ENCODE results near the gene C19orf18.
A peak's percentile ranks its signal among the peaks of the same experiment; 100 is the strongest.

The C19orf18 gene

DNA sequence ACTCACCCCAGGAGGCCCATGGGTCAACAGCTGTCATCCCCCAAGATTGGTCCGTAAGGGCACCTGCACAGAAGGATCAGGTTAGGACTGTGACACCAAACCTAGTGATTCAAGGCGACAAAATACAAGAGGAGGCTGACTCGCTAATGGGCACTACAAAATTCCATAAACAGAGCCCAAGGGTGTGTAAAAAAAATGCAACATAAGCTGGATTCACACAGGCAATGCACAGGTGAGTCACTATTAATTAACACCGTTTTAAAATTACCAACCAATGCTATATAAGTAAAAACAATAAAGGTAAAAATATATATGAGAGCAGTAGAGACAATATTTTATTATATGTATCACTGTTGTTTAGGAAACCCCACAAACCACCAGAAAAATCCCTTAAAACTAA lies 26.3 kb upstream of the C19orf18 start:
- Mint-ChIP-seq H3K27me3 (ENCODE audit: low read depth) (no peaks in the 10 kb centered on the region), H3K36me3 (ENCODE audit: low read depth) (peaks cover 84% of the 10 kb centered on the region), H3K4me3 (peak overlapping the region; percentile 80), H3K9me3 (peaks cover 69% of the 10 kb centered on the region), H3K4me1 (ENCODE audit: low read depth) (peaks cover 14% of the 10 kb centered on the region), H3K27ac (peak overlapping the region; percentile 78)
- DNase-seq (ENCODE audit: low spot score): no peak

DNA sequence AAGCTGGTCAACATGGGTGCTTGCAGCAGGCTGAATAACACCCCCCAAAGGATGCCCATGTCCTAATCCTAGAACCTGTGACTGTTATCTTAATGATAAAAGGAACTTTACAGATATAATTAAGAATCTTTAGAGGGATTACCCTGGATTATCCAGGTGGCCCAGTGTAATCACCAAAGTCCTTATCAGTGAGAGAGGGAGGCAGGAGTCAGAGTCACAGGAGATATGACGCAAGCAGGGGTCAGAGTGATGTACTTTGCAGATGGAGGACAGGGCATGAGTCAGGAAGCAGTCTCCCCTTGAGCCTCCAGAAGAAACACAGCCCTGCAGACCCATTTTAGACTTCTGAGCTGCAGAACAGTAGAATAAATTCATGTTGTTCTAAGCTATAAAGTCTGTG lies 18.5 kb upstream of the C19orf18 start:
- H3K27me3 Mint-ChIP-seq (ENCODE audit: low read depth): no peaks in the 10 kb centered on the region
- H3K4me3 Mint-ChIP-seq: no peak overlapping the region
- H3K27ac Mint-ChIP-seq: no peak overlapping the region
- no peak for DNase-seq (ENCODE audit: low spot score)
- no peaks in the 10 kb centered on the region for H3K4me1 Mint-ChIP-seq (ENCODE audit: low read depth)
- peaks cover 75% of the 10 kb centered on the region for H3K9me3 Mint-ChIP-seq
- H3K36me3 Mint-ChIP-seq (ENCODE audit: low read depth): peaks cover 58% of the 10 kb centered on the region

DNA sequence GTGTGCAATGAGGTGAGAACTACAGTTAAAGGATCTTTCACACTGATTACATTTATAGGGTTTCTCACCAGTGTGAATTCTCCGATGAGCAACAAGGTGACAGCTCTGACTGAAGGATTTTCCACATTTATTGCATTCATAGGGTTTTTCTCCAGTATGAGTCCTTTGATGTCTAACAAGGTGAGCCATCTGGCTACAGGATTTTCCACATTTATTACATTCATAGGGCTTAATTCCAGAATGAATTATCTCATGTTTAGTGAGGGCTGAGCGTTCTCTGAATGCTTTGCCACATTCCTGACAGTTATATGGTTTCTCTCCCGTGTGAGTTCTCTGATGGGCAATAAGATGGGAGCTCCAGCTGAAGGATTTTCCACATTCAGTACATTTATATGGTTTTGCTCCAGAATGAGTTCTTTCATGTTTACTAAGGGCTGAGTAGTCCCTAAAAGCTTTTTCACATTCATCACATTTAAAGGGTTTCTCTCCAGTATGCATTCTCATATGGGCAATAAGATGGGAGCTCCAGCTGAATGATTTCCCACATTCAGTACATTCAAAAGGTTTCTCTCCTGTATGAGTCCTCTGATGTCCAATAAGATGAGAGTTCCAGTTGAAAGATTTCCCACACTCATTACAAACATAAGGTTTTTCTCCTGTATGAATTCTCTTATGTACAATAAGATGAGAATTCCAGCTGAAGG lies 4.4 kb upstream of the C19orf18 start:
- Mint-ChIP-seq H3K27ac (no peak overlapping the region), H3K9me3 (peaks cover 87% of the 10 kb centered on the region)
- DNase-seq (ENCODE audit: low spot score): no peak

DNA sequence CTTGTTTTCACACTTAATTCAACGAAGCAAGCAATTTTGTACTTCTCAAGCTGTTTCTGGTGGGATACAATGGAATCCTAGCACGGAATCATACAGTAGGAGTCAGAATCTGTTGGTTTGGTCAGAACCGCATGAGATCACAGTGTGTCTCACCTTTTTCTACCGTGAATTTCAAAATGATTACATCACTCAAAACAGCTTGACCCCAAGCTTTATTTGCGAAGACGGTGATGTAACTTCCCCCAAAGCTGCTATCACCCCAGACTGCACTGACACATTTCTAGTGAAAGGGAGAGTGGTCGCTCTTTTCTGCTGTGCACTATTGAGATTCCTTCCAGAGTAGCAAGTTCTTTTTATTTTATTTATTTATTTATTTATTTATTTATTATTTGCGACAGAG lies 9.6 kb downstream of the C19orf18 start:
- Mint-ChIP-seq H3K9me3 (peaks cover 49% of the 10 kb centered on the region), H3K4me1 (ENCODE audit: low read depth) (no peaks in the 10 kb centered on the region), H3K4me3 (no peak overlapping the region), H3K36me3 (ENCODE audit: low read depth) (peaks cover 1% of the 10 kb centered on the region), H3K27ac (no peak overlapping the region), H3K27me3 (ENCODE audit: low read depth) (no peaks in the 10 kb centered on the region)
- DNase-seq (ENCODE audit: low spot score): no peak

More for the DNA sequence above, 4.4 kb upstream of the C19orf18 start:
- Mint-ChIP-seq H3K4me3 (no peak overlapping the region), H3K4me1 (ENCODE audit: low read depth) (no peaks in the 10 kb centered on the region), H3K27me3 (ENCODE audit: low read depth) (no peaks in the 10 kb centered on the region), H3K36me3 (ENCODE audit: low read depth) (peaks cover 45% of the 10 kb centered on the region)

DNA sequence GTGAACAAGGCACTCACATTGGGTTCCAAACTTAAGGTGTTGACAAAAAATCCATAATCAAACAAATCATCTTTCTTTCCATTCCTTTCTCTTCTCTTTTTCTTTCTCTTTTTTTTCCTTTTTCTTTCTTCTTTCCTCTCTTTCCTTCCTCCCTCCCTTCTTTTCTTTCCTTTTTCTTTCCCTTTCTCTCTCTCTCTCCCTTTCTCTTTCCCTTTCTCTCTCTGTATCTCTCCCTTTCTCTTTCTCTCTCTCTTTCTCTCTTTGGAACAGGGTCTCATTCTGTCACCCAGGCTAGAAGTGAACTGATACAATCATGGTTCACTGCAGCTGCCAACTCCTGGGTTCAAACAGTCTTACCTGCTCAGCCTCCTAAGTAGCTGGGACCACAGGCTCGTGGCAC lies 12.5 kb downstream of the C19orf18 start:
- peaks cover 1% of the 10 kb centered on the region for H3K36me3 Mint-ChIP-seq (ENCODE audit: low read depth)
- no peak overlapping the region for H3K27ac Mint-ChIP-seq
- H3K9me3 Mint-ChIP-seq: peaks cover 49% of the 10 kb centered on the region
- H3K27me3 Mint-ChIP-seq (ENCODE audit: low read depth): no peaks in the 10 kb centered on the region
- H3K4me1 Mint-ChIP-seq (ENCODE audit: low read depth): no peaks in the 10 kb centered on the region
- DNase-seq (ENCODE audit: low spot score): no peak
- H3K4me3 Mint-ChIP-seq: no peak overlapping the region

DNA sequence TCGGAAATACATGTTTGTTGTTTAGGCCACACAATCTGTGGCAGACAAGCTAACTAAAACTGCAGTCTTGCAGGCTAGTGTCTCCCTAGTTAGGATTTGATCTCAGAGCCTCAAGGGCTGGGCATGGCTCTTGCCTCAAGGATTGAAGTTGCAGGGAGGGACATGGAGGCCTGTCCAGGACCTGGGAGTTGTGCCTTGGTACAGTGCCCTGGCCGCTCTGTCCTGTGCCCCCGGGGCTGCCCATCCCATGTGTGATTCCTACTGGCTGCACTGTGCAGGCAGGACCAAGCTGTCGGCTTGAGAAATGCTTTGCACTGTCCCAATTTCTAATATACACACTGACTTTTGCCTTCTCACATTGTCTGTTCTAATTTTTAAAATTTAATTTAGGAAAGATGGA lies 19.3 kb downstream of the C19orf18 start:
- no peak for DNase-seq (ENCODE audit: low spot score)
- H3K27me3 Mint-ChIP-seq (ENCODE audit: low read depth): no peaks in the 10 kb centered on the region
- no peak overlapping the region for H3K27ac Mint-ChIP-seq
- no peaks in the 10 kb centered on the region for H3K4me1 Mint-ChIP-seq (ENCODE audit: low read depth)
- peaks cover 52% of the 10 kb centered on the region for H3K9me3 Mint-ChIP-seq
- peaks cover 2% of the 10 kb centered on the region for H3K36me3 Mint-ChIP-seq (ENCODE audit: low read depth)
- H3K4me3 Mint-ChIP-seq: no peak overlapping the region

DNA sequence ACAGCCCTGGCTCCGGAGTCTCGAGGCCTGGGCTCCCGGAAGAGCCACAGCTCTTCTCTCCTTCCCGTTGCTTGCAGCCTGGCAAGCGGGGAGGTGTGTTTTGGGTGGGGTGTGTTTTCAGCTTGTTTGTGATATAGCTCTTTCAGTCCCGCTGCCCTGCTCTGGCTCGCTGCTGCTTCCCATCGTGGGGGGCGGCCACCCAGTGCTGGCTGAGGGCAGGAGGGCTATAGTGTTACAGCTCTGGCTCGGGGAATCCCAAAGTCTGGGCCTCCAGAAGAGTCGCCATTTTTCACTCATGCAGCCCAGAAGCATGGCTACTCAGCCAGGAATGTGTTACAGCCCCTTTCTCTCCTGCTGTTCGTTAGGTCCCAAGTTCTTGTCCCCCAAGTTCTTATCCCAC lies 24.6 kb downstream of the C19orf18 start:
- no peak overlapping the region for H3K27ac Mint-ChIP-seq
- no peak for DNase-seq (ENCODE audit: low spot score)
- H3K36me3 Mint-ChIP-seq (ENCODE audit: low read depth): peaks cover 19% of the 10 kb centered on the region
- H3K9me3 Mint-ChIP-seq: peaks cover 47% of the 10 kb centered on the region
- H3K27me3 Mint-ChIP-seq (ENCODE audit: low read depth): no peaks in the 10 kb centered on the region
- H3K4me1 Mint-ChIP-seq (ENCODE audit: low read depth): peaks cover 9% of the 10 kb centered on the region
- H3K4me3 Mint-ChIP-seq: no peak overlapping the region

DNA sequence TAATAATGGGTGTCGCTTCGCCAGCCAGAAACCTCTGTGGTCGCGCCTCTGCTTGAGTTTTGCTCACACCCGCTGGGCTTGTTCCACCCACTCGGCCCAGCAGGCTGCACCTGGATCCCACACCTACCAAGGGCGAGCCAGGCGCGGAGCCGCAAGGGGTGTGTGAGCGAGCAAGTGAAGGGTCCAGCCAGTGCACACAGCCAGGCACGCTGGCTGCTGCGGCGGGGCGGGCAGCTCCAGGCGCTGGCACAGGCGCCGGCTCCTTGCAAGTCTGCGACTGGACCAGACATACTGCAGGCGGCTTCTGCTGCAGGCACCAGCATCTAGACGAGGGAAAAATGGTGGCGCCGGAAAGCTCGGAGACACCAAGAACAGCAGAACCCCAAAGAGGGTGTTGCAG lies 25.0 kb downstream of the C19orf18 start:
- Mint-ChIP-seq H3K36me3 (ENCODE audit: low read depth) (peaks cover 21% of the 10 kb centered on the region), H3K27ac (no peak overlapping the region), H3K27me3 (ENCODE audit: low read depth) (no peaks in the 10 kb centered on the region), H3K9me3 (peaks cover 47% of the 10 kb centered on the region), H3K4me1 (ENCODE audit: low read depth) (peaks cover 9% of the 10 kb centered on the region), H3K4me3 (no peak overlapping the region)
- DNase-seq (ENCODE audit: low spot score): no peak

DNA sequence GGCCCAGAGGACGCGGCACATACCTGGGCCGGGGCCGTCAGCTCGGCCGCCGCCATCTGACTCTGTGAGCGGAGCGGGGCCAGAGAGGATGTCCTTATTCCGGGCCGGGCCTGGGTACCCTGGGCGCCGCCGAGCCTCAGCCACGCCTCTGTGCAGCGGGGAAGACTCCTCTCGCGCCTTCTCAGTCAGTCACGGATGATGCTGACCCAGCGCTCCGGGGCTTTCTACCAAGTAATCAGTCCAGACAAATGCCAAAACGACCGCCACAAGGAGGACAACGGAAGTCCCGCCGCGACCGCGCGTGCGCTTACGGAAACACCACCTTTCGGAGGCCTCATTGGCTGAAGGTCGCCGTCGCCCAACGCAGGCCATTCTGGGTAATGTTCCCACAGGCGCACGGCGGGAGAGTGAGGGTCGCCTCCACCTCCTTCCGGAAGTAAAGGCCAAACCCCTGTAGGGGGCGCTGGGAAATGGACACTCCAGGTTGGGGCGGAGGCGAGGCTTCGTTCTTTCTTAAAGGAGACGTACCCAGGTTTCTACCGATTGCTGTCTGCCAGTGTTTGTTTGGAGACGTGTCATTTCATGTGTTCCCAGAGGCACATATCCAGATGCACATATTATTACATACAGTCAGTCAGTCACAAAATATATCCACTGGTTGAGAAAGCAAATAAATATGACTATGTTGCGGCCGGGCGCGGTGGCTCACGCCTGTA lies 26.8 kb downstream of the C19orf18 start, which contains the start of gene ZNF256:
ZNF256 (minus strand) TSS at position 288 of the 716 bp plus-strand sequence; CDS start at position 56, 232 bp downstream.
- peaks cover 51% of the 10 kb centered on the region for H3K9me3 Mint-ChIP-seq
- H3K27me3 Mint-ChIP-seq (ENCODE audit: low read depth): no peaks in the 10 kb centered on the region
- peak within 1 kb of the TSS; percentile 92 for H3K27ac Mint-ChIP-seq
- DNase-seq (ENCODE audit: low spot score): peak; percentile 85
- peaks cover 37% of the 10 kb centered on the region for H3K36me3 Mint-ChIP-seq (ENCODE audit: low read depth)
- H3K4me1 Mint-ChIP-seq (ENCODE audit: low read depth): peaks cover 9% of the 10 kb centered on the region
- H3K4me3 Mint-ChIP-seq: peak within 1 kb of the TSS; percentile 94

DNA sequence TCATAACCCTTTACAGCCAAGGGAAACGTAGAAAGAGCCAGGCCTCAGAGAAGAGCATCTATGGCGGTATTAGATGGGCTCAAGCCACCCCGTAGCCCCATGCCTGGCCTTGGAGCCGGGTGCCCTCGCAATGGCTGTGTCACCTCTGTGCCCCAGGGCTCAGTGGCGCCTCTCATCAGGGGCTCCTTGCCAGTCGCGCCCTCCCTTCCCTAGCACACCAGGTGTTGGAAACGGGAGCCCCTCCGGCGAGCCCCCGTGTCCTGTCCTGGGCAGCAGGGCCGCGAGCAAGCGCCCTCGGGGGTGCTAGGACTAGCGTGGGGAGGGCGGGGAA lies 27.3 kb downstream of the C19orf18 start:
- Mint-ChIP-seq H3K27me3 (ENCODE audit: low read depth) (no peaks in the 10 kb centered on the region), H3K9me3 (peaks cover 57% of the 10 kb centered on the region), H3K36me3 (ENCODE audit: low read depth) (peaks cover 43% of the 10 kb centered on the region), H3K4me1 (ENCODE audit: low read depth) (peaks cover 9% of the 10 kb centered on the region), H3K4me3 (peak overlapping the region; percentile 94), H3K27ac (peak overlapping the region; percentile 92)
- DNase-seq (ENCODE audit: low spot score): no peak

DNA sequence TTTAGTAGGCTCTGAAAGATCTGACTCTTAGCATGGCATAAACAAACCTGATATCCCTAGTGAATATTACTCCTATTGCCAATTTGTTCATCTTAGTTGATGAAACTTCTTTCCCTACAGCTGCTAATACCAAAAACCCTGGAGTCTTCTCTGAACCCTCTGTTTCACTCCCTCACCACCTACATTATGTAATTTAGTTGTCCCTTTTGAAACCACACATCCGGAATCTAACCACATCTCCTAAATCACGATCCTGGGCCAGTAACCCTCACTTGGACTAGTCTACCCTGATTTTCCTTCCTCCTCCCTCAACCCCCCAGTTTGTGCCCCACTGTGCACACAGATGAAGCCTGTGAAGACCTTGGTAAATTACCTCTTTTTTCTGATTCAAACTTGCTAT lies 28.0 kb downstream of the C19orf18 start:
- no peak for DNase-seq (ENCODE audit: low spot score)
- Mint-ChIP-seq H3K27ac (no peak overlapping the region), H3K36me3 (ENCODE audit: low read depth) (peaks cover 50% of the 10 kb centered on the region), H3K27me3 (ENCODE audit: low read depth) (no peaks in the 10 kb centered on the region), H3K4me1 (ENCODE audit: low read depth) (peaks cover 9% of the 10 kb centered on the region), H3K4me3 (peak overlapping the region; percentile 94), H3K9me3 (peaks cover 58% of the 10 kb centered on the region)

DNA sequence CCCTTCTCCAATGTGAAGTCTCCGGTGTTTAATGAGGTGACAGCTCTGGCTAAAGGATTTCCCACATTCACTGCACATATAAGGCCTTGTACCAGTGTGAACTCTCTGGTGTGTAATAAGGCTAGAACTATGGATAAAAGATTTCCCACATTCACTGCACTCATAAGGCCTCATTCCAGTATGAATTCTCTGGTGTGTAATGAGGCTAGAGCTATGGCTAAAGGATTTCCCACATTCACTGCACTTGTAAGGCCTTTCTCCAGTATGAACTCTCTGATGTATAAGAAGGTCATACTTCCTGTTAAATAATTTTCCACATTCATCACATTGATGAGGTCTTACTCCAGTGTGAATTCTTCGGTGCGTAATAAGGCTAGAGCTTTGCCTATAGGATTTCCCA lies 32.7 kb downstream of the C19orf18 start:
- no peak for DNase-seq (ENCODE audit: low spot score)
- peaks cover 75% of the 10 kb centered on the region for H3K9me3 Mint-ChIP-seq

DNA sequence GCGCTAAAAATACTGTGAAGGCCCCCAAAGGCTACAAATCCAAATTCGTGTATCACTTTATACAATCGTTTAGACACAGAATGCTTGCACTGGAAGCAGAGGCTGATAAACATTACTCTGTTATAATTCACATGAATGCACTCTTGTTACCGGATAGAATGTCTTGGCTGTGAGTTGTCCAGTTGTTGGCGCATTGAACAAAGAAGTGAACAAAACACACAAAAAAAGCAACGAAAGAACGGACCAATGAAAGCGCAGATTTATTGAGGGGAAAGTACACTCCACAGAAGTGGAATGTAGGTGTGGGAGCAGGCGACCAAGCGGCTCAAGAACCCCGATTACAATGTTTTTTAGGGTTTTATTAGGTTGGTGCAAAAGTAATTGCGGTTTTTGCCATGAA lies 38.6 kb downstream of the C19orf18 start:
- Mint-ChIP-seq H3K27me3 (ENCODE audit: low read depth) (no peaks in the 10 kb centered on the region), H3K4me3 (no peak overlapping the region), H3K4me1 (ENCODE audit: low read depth) (no peaks in the 10 kb centered on the region), H3K27ac (no peak overlapping the region), H3K36me3 (ENCODE audit: low read depth) (peaks cover 37% of the 10 kb centered on the region), H3K9me3 (peaks cover 59% of the 10 kb centered on the region)
- no peak for DNase-seq (ENCODE audit: low spot score)

More for the DNA sequence above, 32.7 kb downstream of the C19orf18 start:
- Mint-ChIP-seq H3K4me3 (no peak overlapping the region), H3K36me3 (ENCODE audit: low read depth) (peaks cover 64% of the 10 kb centered on the region), H3K27me3 (ENCODE audit: low read depth) (no peaks in the 10 kb centered on the region), H3K4me1 (ENCODE audit: low read depth) (peaks cover 7% of the 10 kb centered on the region), H3K27ac (no peak overlapping the region)

DNA sequence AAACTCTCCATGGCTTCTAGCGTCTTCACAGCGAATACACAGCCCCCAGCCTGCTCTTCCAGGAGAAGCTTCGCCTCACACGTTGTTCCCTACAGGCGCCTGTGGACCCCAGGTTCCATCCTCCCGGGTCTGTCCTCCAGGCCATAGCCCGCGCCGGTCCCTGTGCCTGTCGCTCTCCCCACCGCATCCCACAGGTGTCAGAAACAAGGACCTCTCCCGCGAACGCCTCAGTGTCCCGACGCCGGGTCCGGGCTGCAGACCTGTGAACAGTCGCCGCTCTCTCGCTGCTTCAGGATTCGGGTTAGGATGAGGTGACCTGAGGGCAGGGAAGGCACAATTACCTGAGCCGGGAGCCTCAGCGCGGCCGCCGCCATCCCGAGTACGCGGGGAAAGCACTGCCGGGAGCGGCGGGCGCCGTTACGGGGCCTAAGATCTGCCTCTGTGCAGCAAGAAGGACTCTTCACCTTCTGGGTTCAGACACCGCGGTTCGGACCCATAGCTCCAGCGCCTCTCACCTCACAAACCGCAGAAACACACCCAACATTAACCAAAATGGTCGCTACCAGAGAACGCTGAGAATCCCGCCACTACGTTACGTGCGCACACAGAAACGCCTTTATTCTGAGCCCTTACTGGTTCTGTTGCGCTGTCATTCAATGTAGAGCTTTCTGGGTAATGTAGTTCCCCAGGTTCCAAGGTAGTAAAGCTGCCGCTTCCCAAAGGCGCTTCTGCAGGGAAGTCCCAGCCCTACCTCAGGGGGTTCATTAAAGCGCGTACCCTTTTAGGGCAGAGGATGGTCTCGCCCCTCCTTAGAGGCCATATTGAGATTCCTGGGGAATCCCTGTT lies 39.3 kb downstream of the C19orf18 start, which contains the start of gene ZNF418:
ZNF418 (minus strand) TSS at position 583 of the 846 bp plus-strand sequence. CDS start 1,580 bp downstream, outside the sequence.
- Mint-ChIP-seq H3K9me3 (peaks cover 64% of the 10 kb centered on the region), H3K36me3 (ENCODE audit: low read depth) (peaks cover 35% of the 10 kb centered on the region), H3K4me1 (ENCODE audit: low read depth) (no peaks in the 10 kb centered on the region), H3K4me3 (peak within 1 kb of the TSS; percentile 73), H3K27ac (peak within 1 kb of the TSS; percentile 62), H3K27me3 (ENCODE audit: low read depth) (no peaks in the 10 kb centered on the region)
- peak; percentile 16 for DNase-seq (ENCODE audit: low spot score)

Data from T-helper 2 cell treated with Interferon-gamma antibody and Interleukin-4, amounts not matched to agents 5 μg/mL and 100 μg/mL, for 36 hours (primary cell).